NCI-H1092 (cell line): Measurements from ENCODE around the gene CCDC194.
"Not testable (repeated sequence)": the region's sequence is repeated elsewhere in the genome, so short reads cannot be mapped to it uniquely, and the experiment has no call there.

Source experiments
- DNase-seq: peaks from one replicate; lab custom pipeline; 2025; lab: John Stamatoyannopoulos, UW

CCDC194 gene

GRCh38 chr19:17370026-17370587 is 23.9 kb downstream of the CCDC194 start:
- no peak for DNase-seq

GRCh38 chr19:17365361-17365760 is 28.6 kb downstream of the CCDC194 start:
- no peak for DNase-seq

DNA sequence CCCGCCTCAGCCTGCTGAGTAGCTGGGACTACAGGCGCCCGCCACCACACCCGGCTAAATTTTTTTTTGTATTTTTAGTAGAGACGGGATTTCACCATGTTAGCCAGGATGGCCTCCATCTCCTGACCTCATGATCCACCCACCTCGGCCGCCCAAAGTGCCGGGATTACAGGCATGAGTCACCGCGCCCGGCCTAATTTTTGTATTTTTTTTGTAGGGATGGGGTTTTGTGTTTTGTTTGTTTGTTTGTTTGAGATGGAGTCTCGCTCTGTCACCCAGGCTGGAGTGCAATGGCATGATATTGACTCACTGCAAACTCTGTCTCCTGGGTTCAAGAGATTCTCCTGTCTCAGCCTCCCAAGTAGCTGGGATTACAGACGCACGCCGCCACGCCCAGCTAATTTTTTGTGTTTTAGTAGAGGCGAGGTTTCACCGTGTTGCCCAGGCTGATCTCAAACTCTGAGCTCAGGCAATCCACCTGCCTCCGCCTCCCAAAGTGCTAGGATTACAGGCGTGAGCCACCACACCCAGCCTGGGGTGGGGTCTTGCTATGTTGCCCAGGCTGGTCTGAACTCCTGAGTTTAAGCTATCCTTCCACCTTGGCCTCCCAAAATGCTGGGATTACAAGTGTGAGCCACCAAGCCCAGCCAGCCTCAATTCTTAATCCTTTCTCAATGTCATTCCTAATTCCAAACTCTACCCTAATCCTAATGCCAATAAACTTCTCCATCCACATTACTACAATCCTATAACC is 30.0 kb downstream of the CCDC194 start:
- DNase-seq: not testable (repeated sequence)

DNA sequence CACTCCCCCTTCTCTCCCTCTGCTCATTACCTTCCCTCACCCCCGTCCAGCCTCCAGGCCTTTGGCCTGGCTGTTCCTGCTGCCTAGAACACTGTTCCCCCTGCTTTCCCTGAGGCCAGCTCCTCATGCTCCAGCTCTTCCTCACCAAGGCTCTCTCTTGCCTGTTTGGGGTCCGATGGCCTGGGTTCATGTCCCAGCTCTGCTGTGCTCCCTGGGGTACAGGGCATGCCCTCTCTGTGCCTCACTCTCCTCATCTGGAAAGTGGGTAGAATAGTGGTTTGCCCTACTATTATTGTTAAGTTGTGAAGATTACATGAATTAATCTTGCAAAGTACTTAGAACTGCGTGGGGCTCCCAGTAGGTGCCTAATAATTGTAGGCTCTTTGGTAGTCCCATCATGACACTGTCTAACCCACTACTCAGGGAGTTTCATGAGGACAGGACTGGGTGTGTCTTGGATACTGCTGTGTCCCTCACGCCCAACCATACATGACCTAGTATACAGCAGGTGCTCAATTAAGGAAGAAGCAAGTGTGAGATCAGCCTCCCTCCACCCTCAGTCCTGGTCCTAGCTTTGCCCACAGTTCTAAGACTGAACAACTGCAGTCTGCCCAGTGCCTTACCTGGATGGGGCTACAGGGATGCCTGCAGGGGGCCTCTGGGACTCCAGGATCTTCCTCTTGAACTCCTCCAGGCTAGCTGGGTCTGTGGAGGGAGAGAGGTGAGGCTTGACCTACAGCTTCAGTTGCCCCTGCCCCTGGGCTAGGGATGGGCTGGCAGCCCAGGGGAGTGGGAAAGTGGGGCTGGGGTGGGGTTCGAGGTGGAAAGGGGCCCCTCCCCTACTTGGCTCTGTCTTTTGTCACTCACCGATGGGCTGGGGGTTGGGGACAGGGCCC is 33.8 kb downstream of the CCDC194 start:
- DNase-seq: no peak

- no peak for DNase-seq
Observed at GRCh38 chr19:17358395-17358794, 35.6 kb downstream of the CCDC194 start.

DNA sequence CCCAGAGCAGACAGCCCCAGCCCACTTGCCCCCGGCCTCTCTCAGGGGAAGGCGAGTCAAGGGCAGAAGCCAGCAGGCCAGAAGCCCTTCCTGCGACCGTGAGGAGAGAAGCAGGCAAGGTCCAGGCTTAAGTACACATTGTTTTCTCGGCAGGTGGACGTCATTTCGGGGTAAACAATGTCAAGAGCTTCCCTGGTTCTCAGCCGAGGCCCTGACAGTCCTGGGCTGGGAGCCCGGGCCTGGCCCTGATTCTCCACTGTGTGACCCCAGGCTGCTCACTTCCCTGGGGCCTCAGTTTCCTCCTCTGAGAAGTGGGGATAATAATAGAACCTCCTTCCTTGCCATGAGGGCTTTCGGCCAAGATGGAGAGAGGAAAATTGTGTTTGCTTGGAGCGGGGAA is 36.3 kb downstream of the CCDC194 start:
- no peak for DNase-seq

- DNase-seq: no peak
Observed at GRCh38 chr19:17357078-17357666, 36.8 kb downstream of the CCDC194 start.

DNA sequence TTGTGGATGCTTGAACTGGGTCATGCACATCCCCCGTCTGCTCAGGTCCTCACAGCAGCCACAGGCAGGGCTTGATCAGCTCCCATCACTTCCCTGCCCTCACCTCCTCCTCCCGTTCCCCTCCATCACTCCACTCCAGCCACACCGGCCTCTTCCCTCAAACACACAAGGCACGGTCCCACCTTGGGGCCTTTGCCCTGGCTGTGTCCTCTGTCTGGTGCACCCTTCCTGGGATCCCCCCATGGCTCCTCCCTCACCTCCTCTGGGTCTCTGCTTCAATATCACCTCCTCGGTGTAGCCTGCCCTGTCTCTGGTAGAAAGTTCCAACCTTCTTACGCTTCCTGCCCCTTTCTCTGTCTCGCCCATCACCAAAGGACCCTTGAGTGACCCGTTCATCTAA is 40.6 kb downstream of the CCDC194 start:
- no peak for DNase-seq

- DNase-seq: no peak
Observed at GRCh38 chr19:17352608-17353280, 41.3 kb downstream of the CCDC194 start.

- no peak for DNase-seq
Observed at GRCh38 chr19:17351815-17352435, 42.1 kb downstream of the CCDC194 start.

DNA sequence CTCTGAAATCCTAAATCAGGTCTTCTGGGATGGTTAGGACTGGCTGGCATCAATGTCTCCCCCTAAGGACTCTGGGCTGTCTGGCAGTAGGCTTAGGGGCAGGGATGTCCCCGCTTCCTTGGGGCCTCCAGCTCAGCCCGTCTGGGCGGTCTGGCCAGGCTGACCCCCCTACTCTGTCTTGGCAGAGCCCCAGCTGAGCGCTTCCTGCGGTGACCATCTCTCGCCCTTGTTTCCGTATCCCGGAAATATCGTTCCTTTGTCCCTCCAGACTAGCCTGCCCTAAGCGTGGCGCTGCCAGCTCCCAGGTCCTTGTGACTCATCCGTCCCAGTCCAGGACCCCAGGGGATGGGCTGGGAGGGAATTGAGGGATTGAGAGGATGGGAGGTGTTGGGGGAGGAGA is 45.3 kb downstream of the CCDC194 start:
- no peak for DNase-seq

DNA sequence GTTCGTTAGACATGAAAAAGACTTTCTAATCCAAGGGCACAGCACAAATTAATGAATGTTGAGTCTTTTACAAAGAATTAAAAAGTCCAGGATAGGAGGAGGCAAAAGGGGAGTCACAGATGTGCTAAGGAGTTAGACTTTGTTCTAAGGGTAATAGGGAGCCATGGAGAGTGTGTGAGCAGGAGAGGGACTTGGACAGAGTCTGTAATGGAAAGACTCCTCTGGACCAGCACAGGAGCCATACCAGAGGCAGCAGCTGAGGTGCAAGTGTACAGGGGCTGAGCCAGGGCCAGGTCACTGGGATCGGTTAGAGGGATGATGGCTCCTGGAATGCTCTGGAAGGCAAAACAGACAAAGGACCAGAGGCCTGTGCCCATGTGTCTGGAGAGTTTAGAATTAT is 46.1 kb downstream of the CCDC194 start:
- DNase-seq: no peak

DNA sequence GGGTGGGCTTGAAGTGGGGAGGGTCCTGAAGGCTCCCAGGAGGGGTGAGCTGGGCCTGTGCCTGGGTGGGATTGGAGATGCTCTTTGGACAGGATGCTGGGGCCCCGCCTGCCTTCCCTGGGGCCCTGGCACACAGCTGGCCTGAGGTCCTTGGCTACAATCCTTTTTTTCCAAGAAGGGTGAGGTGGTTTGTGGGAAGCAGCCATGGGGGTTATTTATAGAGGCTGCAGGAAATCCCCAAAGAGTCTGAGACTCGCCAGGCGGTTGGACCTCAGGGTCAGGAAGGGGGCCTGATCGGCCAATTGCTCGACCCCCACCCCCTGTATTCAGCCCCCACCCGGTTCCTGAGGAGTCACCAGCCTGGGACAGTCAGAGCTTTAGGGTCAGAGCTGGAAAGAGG is 46.6 kb downstream of the CCDC194 start:
- DNase-seq: no peak

DNA sequence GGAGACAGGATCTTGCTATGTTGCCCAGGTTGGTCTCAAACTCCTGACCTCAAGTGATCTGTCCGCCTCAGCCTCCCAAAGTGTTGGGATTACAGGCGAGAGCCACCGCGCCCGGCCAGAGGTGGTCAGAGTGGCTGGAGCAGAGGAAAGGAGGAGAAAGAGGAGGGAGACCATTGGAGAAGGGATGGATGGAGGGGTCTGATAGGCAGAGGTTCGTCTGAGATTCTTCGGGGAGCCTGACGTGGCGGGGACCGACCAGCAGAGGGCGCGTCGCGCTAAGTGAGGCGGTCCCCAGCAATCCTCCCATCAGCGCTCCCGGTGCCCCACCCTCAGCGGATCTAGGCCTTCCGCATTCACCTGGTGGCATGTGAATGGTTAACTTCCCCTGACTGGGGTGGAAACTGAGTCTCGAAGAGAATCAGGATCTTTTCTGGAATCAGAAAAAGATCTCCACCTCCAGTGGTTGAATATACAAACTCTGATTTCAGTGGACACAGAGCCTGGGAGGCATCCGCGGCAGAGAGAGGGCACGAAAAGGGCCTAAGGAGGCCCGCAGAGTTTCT is 47.8 kb downstream of the CCDC194 start:
- DNase-seq: peak; percentile 52

GRCh38 chr19:17341845-17342244 is 52.2 kb downstream of the CCDC194 start:
- no peak for DNase-seq

DNA sequence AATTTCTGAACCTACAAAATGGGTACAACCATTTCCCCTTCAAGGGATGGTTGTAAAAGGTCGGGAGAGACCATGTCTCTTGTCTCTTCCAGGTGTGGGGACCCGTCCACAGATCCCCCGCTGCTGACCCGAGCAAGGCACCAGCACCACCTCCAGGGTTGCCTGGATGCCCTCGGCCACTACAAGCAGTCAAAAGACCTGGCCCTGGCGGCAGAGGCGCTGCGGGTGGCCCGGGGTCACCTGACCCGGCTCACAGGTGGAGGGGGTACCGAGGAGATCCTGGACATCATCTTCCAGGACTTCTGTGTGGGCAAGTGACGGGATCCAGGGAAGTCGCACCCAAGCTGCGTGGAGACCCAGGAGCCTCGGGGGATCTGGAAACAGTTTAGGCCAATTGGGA is 52.6 kb downstream of the CCDC194 start:
- no peak for DNase-seq

DNA sequence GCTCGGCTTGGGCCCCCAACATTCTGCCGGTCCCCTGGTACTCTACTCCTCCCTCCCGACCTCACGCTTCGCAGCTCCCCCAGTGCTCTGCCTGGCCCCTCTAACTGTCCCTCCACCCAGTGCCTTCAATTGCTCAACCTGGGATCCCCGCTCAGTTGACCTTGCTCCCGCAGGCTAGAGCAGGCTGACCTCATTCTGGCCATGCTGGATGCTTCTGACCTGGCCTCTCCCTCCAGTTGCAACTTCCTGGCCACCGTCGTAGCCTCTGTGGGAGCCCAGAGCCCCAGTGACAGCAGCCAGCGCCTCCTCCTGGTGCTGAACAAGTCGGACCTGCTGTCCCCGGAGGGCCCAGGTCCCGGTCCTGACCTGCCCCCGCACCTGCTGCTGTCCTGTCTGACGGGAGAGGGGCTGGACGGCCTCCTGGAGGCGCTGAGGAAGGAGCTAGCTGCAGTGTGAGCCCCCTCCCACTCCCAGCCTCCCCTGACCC is 53.1 kb downstream of the CCDC194 start:
- no peak for DNase-seq
